ENCODE results near the gene UPK1A.
"Not testable (repeated sequence)": the region's sequence is repeated elsewhere in the genome, so short reads cannot be mapped to it uniquely, and the experiment has no call there.

The UPK1A gene

GRCh38 chr19:35718345-35719041, 52.2 kb downstream of the UPK1A start:
- peak; percentile 58 for DNase-seq (ENCODE audit: low read depth)

DNA sequence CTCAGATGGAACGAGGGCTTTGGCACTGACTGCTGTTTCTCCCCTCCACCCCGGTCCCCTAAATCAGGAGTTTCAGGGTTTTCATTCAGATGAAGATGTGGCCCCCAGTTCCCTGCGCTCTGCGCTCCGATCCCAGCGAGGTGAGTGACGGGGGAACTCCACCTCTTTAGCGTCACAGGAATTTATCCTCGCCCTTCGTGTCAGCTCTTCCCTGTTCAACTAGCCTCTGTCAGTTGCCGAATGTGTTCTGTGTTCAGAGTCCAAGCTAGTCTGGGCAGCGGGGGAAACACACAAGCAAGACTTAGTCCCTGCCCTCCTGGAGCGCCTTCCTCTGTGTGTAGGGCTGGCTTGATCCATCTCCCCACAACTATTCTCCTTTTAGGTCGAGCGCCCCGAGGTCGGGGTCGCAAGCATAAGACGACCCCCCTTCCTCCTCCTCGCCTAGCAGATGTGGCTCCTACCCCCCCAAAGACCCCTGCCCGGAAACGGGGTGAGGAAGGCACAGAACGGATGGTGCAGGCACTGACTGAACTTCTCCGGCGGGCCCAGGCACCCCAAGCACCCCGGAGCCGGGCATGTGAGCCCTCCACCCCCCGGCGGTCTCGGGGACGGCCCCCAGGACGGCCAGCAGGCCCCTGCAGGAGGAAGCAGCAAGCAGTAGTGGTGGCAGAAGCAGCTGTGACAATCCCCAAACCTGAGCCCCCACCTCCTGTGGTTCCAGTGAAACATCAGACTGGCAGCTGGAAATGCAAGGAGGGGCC, 53.3 kb downstream of the UPK1A start:
- DNase-seq (ENCODE audit: low read depth): no peak

GRCh38 chr19:35720163-35720524, 53.8 kb downstream of the UPK1A start:
- no peak for DNase-seq (ENCODE audit: low read depth)

DNA sequence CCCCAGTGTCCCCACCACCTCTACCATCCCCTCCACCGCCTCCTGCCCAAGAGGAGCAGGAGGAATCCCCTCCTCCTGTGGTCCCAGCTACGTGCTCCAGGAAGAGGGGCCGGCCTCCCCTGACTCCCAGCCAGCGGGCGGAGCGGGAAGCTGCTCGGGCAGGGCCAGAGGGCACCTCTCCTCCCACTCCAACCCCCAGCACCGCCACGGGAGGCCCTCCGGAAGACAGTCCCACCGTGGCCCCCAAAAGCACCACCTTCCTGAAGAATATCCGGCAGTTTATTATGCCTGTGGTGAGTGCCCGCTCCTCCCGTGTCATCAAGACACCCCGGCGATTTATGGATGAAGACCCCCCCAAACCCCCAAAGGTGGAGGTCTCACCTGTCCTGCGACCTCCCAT, 54.3 kb downstream of the UPK1A start:
- DNase-seq (ENCODE audit: low read depth): no peak

- no peak for DNase-seq (ENCODE audit: low read depth)
These were observed 55.1 kb downstream of the UPK1A start for GRCh38 chr19:35721374-35721773.

DNA sequence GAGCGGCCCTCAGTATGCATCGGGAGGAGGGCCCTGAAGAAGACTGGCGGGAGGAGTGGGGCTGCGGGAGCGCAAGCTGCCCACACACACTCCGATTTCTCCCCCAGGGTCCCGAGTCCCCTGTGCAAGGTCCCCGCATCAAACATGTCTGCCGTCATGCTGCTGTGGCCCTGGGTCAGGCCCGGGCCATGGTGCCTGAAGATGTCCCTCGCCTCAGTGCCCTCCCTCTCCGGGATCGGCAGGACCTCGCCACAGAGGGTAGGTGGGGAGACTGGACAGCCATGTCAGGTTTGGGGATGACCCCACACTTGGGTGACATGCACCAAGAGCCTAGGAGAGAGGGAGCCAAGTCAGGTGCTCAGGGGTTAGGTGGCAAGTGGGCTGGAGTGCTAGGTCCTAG, 56.1 kb downstream of the UPK1A start:
- DNase-seq (ENCODE audit: low read depth): no peak

DNA sequence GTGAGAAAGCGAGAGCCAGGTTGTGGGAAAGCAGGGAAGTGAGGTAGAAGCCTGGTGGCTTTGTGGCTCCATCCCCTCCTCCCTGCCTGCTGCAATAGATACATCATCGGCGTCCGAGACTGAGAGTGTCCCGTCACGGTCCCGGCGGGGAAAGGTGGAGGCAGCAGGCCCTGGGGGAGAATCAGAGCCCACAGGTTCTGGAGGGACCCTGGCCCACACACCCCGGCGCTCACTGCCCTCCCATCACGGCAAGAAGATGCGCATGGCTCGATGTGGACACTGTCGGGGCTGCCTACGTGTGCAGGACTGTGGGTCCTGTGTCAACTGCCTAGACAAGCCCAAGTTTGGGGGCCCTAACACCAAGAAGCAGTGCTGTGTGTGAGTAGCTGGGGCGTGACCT, 56.6 kb downstream of the UPK1A start:
- no peak for DNase-seq (ENCODE audit: low read depth)

DNA sequence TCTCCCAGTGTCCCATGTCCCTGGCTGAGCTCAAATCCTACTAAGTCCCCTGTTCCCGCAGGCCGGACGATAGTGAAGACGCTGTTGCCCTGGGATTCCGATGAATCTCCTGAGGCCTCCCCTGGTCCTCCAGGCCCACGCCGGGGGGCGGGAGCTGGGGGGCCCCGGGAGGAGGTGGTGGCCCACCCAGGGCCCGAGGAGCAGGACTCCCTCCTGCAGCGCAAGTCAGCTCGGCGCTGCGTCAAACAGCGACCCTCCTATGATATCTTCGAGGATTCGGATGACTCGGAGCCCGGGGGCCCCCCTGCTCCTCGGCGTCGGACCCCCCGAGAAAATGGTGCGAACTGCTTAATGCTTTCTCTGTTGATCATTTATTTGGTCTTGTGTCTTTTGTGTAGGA, 57.4 kb downstream of the UPK1A start:
- no peak for DNase-seq (ENCODE audit: low read depth)

DNA sequence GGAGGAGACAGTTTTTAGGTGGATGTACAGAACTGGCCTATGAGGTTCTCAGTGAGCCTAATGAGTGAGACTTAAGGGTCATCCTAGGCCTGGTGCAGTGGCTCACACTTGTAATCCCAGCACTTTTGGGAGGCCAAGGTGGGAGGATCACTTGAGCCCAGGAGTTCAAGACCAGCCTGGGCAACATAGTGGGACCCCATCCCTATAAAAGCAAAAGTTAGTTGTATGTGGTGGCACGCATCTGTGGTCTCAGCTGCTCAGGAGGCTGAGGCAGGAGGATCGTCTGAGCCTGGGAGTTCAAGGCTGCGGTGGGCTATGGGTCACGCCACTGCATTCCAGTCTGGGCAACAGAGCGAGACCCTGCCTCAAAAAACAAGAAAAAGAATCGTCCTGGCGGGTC, 57.8 kb downstream of the UPK1A start:
- not testable (repeated sequence) for DNase-seq (ENCODE audit: low read depth)

DNA sequence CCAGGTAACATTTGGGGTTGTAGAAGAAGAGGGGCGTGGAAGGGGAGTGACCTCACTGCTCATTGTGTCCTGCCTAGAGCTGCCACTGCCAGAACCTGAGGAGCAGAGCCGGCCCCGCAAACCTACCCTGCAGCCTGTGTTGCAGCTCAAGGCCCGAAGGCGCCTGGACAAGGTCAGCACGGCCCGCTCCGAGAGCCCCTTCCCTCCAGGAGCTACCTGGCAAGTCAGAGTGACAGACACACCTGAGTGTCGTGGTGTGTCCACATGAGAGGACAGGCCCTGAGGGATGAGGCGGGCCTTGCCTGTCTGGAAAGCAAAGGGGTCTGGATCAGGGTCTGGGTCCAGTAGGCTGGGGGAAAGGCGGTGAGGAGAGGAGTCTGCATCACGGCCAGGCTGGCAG, 58.2 kb downstream of the UPK1A start:
- DNase-seq (ENCODE audit: low read depth): no peak

- no peak for DNase-seq (ENCODE audit: low read depth)
These were observed 59.0 kb downstream of the UPK1A start for GRCh38 chr19:35725216-35725861.

GRCh38 chr19:35727053-35727955, 61.0 kb downstream of the UPK1A start:
- no peak for DNase-seq (ENCODE audit: low read depth)

All from stimulated activated CD4-positive, alpha-beta T cell treated with anti-CD3 and anti-CD28 coated beads, Interleukin-2, amount 100 ng/mL, for 4 hours (primary cell).